ENCODE data around the gene SSTR5. TPM values are rescaled to one million over a fixed set of nuclear protein-coding genes. Genes with fewer than 3 reads are reported as not detected.

The SSTR5 gene
- total and polyA plus RNA-seq, 2 of the 4 experiments (the other 2 are of a cell fraction): not detected

DNA sequence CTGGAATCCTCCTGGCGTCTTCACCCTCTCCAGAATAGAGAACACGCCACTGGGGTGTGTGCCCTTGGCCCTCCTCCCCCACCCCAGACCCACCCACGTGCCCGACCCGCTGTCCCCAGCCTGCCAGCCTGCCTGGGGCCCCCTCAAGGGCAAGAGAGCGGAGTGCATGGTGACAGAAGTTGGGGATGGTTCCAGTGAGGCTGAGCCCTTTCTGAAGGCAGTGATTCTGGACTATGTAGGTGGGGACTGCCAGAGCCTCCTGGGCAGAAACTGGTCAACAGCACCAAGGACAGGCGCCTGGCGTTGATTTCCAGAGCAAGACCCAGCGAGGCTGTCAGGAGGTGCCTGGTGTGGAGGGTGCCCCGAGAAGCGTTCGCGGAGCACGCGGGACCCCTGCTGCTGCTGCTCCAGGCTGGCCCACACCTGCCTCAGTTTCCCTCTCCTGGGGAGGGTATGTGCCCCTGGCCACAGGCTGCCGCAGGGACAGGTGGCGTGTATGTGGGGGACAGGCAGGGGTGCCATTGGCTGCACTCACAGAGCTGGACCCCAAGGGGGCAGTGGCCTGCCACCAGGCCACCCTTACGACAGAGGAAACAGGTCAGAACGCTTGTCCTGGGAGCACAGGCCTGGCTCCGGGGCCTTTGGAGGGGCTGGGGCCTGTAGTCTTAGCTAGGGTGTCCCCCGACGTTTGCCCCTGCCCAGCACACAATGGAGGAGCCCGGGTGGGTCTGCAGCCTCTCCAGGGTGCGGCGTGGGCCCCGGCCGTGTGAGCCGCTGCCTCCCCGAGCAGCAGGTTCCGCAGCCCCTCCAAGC, 1.2 kb downstream of the SSTR5 start:
- Histone ChIP-seq H3K18ac (ENCODE audit: low read depth, low read length) (no peak overlapping the region), H3K27ac (ENCODE audit: insufficient read depth, low read length) (no peak overlapping the region), H4K5ac (ENCODE audit: low read depth, low read length) (no peak overlapping the region), H2BK120ac (ENCODE audit: low read depth, low read length) (no peak overlapping the region), H2AK9ac (replicated peaks; ENCODE audit: low read depth, low read length, poor library complexity) (no peak overlapping the region), H2BK5ac (ENCODE audit: low read depth, low read length, poor library complexity, severe bottlenecking) (no peak overlapping the region), H3K9ac (ENCODE audit: low read depth, low read length) (no peak overlapping the region), H3K23ac (ENCODE audit: low read depth, low read length) (no peak overlapping the region), H4K20me1 (ENCODE audit: insufficient read depth, low read length) (no peaks in the 10 kb centered on the region), H3K4ac (ENCODE audit: low read depth, low read length) (no peak overlapping the region), H2AK5ac (ENCODE audit: low read depth, low read length) (no peak overlapping the region), H2AFZ (replicated peaks; ENCODE audit: low read length, poor library complexity) (no peak overlapping the region), H4K8ac (ENCODE audit: low read depth in 2 of 2, low read length in 2 of 2) (no peak overlapping the region), H3K4me3 (ENCODE audit: insufficient read depth, low read depth, low read length) (no peak overlapping the region), H3K9me1 (ENCODE audit: insufficient read depth, low read length) (no peaks in the 10 kb centered on the region), H3K14ac (replicated peaks; ENCODE audit: low read depth, low read length) (no peak overlapping the region), H3K9me3 (ENCODE audit: control insufficient read depth, insufficient read depth, low read length) (no peaks in the 10 kb centered on the region), H3K36me3 (ENCODE audit: control insufficient read depth, insufficient read depth, low read length) (no peaks in the 10 kb centered on the region), H3K4me1 (ENCODE audit: control insufficient read depth, insufficient read depth, low read length) (no peaks in the 10 kb centered on the region), H3K27me3 (ENCODE audit: control insufficient read depth, insufficient read depth, low read length) (peaks cover 56% of the 10 kb centered on the region), H3K4me2 (ENCODE audit: low read depth, low read length) (no peak overlapping the region), H4K91ac (ENCODE audit: insufficient read depth, low read depth, low read length) (no peak overlapping the region), H3K79me1 (ENCODE audit: low read depth in 1 of 2, low read length in 2 of 2) (no peaks in the 10 kb centered on the region), H2BK20ac (ENCODE audit: low read depth, low read length) (no peak overlapping the region), H2BK15ac (ENCODE audit: low read depth, low read length) (no peak overlapping the region), H3K56ac (ENCODE audit: extremely low read depth, insufficient read depth, low read length) (no peak overlapping the region)
- 64% methylated on average over 13 of the region's 30 CpGs; no CpG with 5 or more reads in 1 of the 2 experiments for WGBS, 2 experiments (ENCODE audit: extremely low coverage in 2 of 2, insufficient read length in 1 of 2)
- ATAC-seq (ENCODE audit: low read depth): no peak
- dilution Hi-C loops (cut with HindIII; ENCODE audit: low sequenced_read_pairs, unreplicated experiment) (no loop called here), in situ Hi-C loops (cut with MboI; ENCODE audit: low sequenced_read_pairs) (loop anchor here (25.0 kb wide), 1 partner anchor 361 kb away; the partner anchor contains the start of genes ANTKMT, FBXL16 and METRN), intact Hi-C loops (cut with micrococcal nuclease) (no loop called here)
- POLR2A ChIA-PET (ENCODE audit: unreplicated experiment): no interaction called here
- CTCF ChIA-PET: no interaction called here
- no peak for DNase-seq
- BruUV-seq (replicated peaks): no TSS peak
- TF ChIP-seq, protein P1, sequence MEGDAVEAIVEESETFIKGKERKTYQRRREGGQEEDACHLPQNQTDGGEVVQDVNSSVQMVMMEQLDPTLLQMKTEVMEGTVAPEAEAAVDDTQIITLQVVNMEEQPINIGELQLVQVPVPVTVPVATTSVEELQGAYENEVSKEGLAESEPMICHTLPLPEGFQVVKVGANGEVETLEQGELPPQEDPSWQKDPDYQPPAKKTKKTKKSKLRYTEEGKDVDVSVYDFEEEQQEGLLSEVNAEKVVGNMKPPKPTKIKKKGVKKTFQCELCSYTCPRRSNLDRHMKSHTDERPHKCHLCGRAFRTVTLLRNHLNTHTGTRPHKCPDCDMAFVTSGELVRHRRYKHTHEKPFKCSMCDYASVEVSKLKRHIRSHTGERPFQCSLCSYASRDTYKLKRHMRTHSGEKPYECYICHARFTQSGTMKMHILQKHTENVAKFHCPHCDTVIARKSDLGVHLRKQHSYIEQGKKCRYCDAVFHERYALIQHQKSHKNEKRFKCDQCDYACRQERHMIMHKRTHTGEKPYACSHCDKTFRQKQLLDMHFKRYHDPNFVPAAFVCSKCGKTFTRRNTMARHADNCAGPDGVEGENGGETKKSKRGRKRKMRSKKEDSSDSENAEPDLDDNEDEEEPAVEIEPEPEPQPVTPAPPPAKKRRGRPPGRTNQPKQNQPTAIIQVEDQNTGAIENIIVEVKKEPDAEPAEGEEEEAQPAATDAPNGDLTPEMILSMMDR (conservative IDR thresholded peaks at IDR 0.05; ENCODE audit: low read depth, low read length): no peak
- no peak for TF ChIP-seq MAFK (IDR thresholded peaks at IDR 0.05; ENCODE audit: low read depth, low read length)
- no peak for TF ChIP-seq ELK1 (IDR thresholded peaks at IDR 0.05; ENCODE audit: borderline replicate concordance, low read depth, low read length)
- TF ChIP-seq POLR2A (IDR thresholded peaks at IDR 0.05; ENCODE audit: low read depth, low read length): no peak
- no peak for TF ChIP-seq RCOR1 (IDR thresholded peaks at IDR 0.05; ENCODE audit: insufficient replicate concordance, low read length)
- TF ChIP-seq BHLHE40 (IDR thresholded peaks at IDR 0.05; ENCODE audit: low read depth, low read length): no peak
- no peak for TF ChIP-seq NFE2L2 (IDR thresholded peaks at IDR 0.05; ENCODE audit: low read depth, low read length)
- no peak for TF ChIP-seq CEBPB (IDR thresholded peaks at IDR 0.05; ENCODE audit: low read depth, low read length)
- no peak for TF ChIP-seq RAD21 (IDR thresholded peaks at IDR 0.05; ENCODE audit: low read length)
- no peak for TF ChIP-seq SMC3 (IDR thresholded peaks at IDR 0.05; ENCODE audit: low read depth, low read length)
- no peak for TF ChIP-seq RFX5 (IDR thresholded peaks at IDR 0.05; ENCODE audit: low read depth, low read length)
- TF ChIP-seq CHD1 (IDR thresholded peaks at IDR 0.05; ENCODE audit: low read depth, low read length): no peak
- no peak for TF ChIP-seq USF2 (IDR thresholded peaks at IDR 0.05; ENCODE audit: low read depth, low read length)
- no peak for TF ChIP-seq MXI1 (IDR thresholded peaks at IDR 0.05; ENCODE audit: borderline replicate concordance, low read depth, low read length)
- TF ChIP-seq FOS (IDR thresholded peaks at IDR 0.05; ENCODE audit: low read depth, low read length): no peak

Measured in IMR-90 (cell line).